Esophagus squamous epithelium (tissue), 5 donors: Measurements from ENCODE around the gene SNRPA. TPM values are rescaled to one million over a fixed set of nuclear protein-coding genes. Genes with fewer than 3 reads are reported as not detected.

Experiments
- DNase-seq: peaks from one replicate; lab custom pipeline; 2025; lab: John Stamatoyannopoulos, UW
- H3K27ac ChIP-seq, 4 donors: fragments of 200-600 bp; sonication (generic); one replicate each; pipeline ENCODE4 v1.5.1; 2016 to 2019; ENCODE audit warnings: mild to moderate bottlenecking in 1 of 4
- H3K27me3 ChIP-seq, 4 donors: fragments of 200-600 bp; sonication (generic); 1 replicate in 3 of 4; 2 replicates in 1 of 4; pipeline versions ENCODE4 v1.5.1 to v1.6.0; 2017 to 2021; ENCODE audit warnings: antibody characterized with exemption in 1 of 4
- H3K36me3 ChIP-seq, 3 donors: fragments of 200-600 bp; sonication (generic); one replicate each; pipeline ENCODE4 v1.5.1; 2016 to 2019
- H3K4me1 ChIP-seq, 3 donors: fragments of 200-600 bp; sonication (generic); one replicate each; pipeline ENCODE4 v1.5.1; 2017 to 2019
- H3K4me3 ChIP-seq, 4 donors: fragments of 200-600 bp; sonication (generic); 1 replicate in 3 of 4; 2 replicates in 1 of 4; pipeline ENCODE4 v1.5.1; 2016 to 2019; ENCODE audit warnings: mild to moderate bottlenecking in 2 of 4, moderate library complexity in 1 of 4
- H3K9me3 ChIP-seq, 3 donors: fragments of 200-600 bp; sonication (generic); one replicate each; pipeline ENCODE4 v1.5.1; 2016 to 2019
- CTCF ChIP-seq, 6 experiments: fragments of 450-650 bp in 4 of 6; fragments of 200-600 bp in 2 of 6; sonication (generic) in 2 of 6; IDR thresholded peaks; one replicate each; pipeline ENCODE4 v1.5.1; 2016 to 2019; ENCODE audit warnings: antibody characterized with exemption in 6 of 6, mild to moderate bottlenecking in 4 of 6, moderate library complexity in 4 of 6
- POLR2A ChIP-seq, 4 donors: fragments of 450-650 bp; IDR thresholded peaks; one replicate each; pipeline ENCODE4 v1.6.1; 2017; ENCODE audit warnings: antibody characterized with exemption in 4 of 4, mild to moderate bottlenecking in 4 of 4, moderate library complexity in 3 of 4
- WGBS, 2 donors: methylation state at CpG; one replicate each; pipeline ENCODE4 v1.1.5; 2018; 5-methylcytosine and 5-hydroxymethylcytosine counted together
- intact Hi-C: fragments of 100-400 bp; cut with DNase I; formaldehyde crosslinking; loops from one replicate; pipeline ENCODE4 v1.15.0; 2022
- total RNA-seq, 4 donors: library from RNA; depleted of rRNA; stranded (reverse); fragments of >200 nt; gene quantifications; one replicate each; pipeline ENCODE4 v1.1.0, GENCODE V29; 2016
- donor health status: DM: yes; HTN: yes; CAD: no.

The SNRPA gene
- total RNA-seq, 4 donors from 2014 or later: 45.0 to 79.5 (median 51.0) TPM

GRCh38 chr19:40800339-40800996 lies 49.5 kb downstream of the SNRPA start:
- 11% methylated on average over 3 of the region's 27 CpGs; no CpG with 5 or more reads in 1 of the 2 donors for WGBS, 2 donors
- Histone ChIP-seq H3K27me3 (no peaks in the 10 kb centered on the region), H3K36me3 (peaks cover 11 to 42% (median 16%) of the 10 kb centered on the region in 3 donors), H3K27ac (peak overlapping the region; percentile 69 to 98 (median 94)), H3K4me1 (peaks cover 55 to 66% (median 65%) of the 10 kb centered on the region in 3 donors), H3K9me3 (no peaks in the 10 kb centered on the region), H3K4me3 (peak overlapping the region; percentile 85 to 99 (median 98))
- no peak for TF ChIP-seq POLR2A (IDR thresholded peaks at IDR 0.05)
- no peak for TF ChIP-seq CTCF (IDR thresholded peaks at IDR 0.05)
- intact Hi-C loops: no loop called here
- DNase-seq: no peak

- TF ChIP-seq CTCF (IDR thresholded peaks at IDR 0.05) (no peak), POLR2A (IDR thresholded peaks at IDR 0.05) (no peak)
- H3K9me3 ChIP-seq: no peaks in the 10 kb centered on the region
- intact Hi-C loops: no loop called here
- peaks cover 11 to 38% (median 16%) of the 10 kb centered on the region in 3 donors for H3K36me3 ChIP-seq
- peak overlapping the region in 3 of 4 donors; percentile 69 to 98 (median 95) for H3K27ac ChIP-seq
- 77 to 98% methylated on average over 7 to 13 of the region's 27 CpGs for WGBS, 2 donors
- H3K4me1 ChIP-seq: peaks cover 59 to 71% (median 70%) of the 10 kb centered on the region in 3 donors
- no peak for DNase-seq
- H3K27me3 ChIP-seq: no peaks in the 10 kb centered on the region
- H3K4me3 ChIP-seq: peak overlapping the region in 3 of 4 donors; percentile 96 to 99 (median 99)
Observed at GRCh38 chr19:40800997-40801377, 50.0 kb downstream of the SNRPA start.

GRCh38 chr19:40801426-40802299 lies 50.7 kb downstream of the SNRPA start:
- TF ChIP-seq CTCF (IDR thresholded peaks at IDR 0.05): no peak
- no peak for TF ChIP-seq POLR2A (IDR thresholded peaks at IDR 0.05)

GRCh38 chr19:40802300-40803169 lies 51.5 kb downstream of the SNRPA start:
- intact Hi-C loops: no loop called here
- WGBS, 2 donors: 4 to 8% methylated on average over 4 to 8 of the region's 11 CpGs
- no peaks in the 10 kb centered on the region for H3K27me3 ChIP-seq
- peak overlapping the region; percentile 53 to 98 (median 86) for H3K27ac ChIP-seq
- H3K36me3 ChIP-seq: peaks cover 10 to 38% (median 11%) of the 10 kb centered on the region in 3 donors
- no peaks in the 10 kb centered on the region for H3K9me3 ChIP-seq
- peaks cover 74 to 85% (median 82%) of the 10 kb centered on the region in 3 donors for H3K4me1 ChIP-seq
- DNase-seq: no peak
- TF ChIP-seq POLR2A (IDR thresholded peaks at IDR 0.05) (no peak), CTCF (IDR thresholded peaks at IDR 0.05) (no peak)
- peak overlapping the region in 3 of 4 donors; percentile 0 to 55 (median 19) for H3K4me3 ChIP-seq

More at GRCh38 chr19:40801426-40802299, 50.7 kb downstream of the SNRPA start:
- H3K4me1 ChIP-seq: peaks cover 66 to 78% (median 77%) of the 10 kb centered on the region in 3 donors
- peak overlapping the region; percentile 53 to 98 (median 92) for H3K27ac ChIP-seq
- peak overlapping the region in 3 of 4 donors; percentile 0 to 99 (median 99) for H3K4me3 ChIP-seq
- H3K36me3 ChIP-seq: peaks cover 10 to 33% (median 11%) of the 10 kb centered on the region in 3 donors
- WGBS, 2 donors: 44% methylated on average over 6 to 9 of the region's 13 CpGs
- no peak for DNase-seq
- H3K27me3 ChIP-seq: no peaks in the 10 kb centered on the region
- intact Hi-C loops: no loop called here
- H3K9me3 ChIP-seq: no peaks in the 10 kb centered on the region
